ENCODE results near the gene EIF5AL1.

The EIF5AL1 gene

GRCh38 chr10:79472449-79472848 lies 39.9 kb upstream of the EIF5AL1 start:
- H3K4me3 ChIP-seq (ENCODE audit: low read depth, low read length) = no peak overlapping the region
- no peak for DNase-seq (ENCODE audit: low read depth)
- TF ChIP-seq CTCF (conservative IDR thresholded peaks at IDR 0.05; ENCODE audit: low read depth, low read length) = no peak

DNA sequence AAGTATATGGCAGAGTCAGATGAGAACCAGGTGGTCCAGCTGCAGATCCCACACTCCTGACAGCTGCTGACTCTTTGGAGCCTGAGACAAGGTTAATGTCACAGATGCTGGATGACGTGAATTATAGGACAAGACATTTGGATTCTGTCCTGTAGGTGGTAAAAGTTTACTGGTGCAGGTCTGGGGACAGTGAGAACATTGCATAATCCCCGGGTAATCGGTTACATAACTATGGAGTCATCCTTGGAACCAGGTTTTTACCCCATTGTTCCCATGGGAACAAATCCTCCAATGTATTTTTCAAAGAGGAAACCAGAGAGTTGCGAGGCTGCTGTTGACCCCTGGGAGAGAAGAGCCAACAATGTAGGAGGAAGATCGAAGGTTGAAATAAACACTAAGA lies 39.4 kb upstream of the EIF5AL1 start:
- DNase-seq (ENCODE audit: low read depth) = no peak
- no peak for TF ChIP-seq CTCF (conservative IDR thresholded peaks at IDR 0.05; ENCODE audit: low read depth, low read length)
- H3K4me3 ChIP-seq (ENCODE audit: low read depth, low read length) = no peak overlapping the region

- DNase-seq (ENCODE audit: low read depth) = no peak
- no peak overlapping the region for H3K4me3 ChIP-seq (ENCODE audit: low read depth, low read length)
- TF ChIP-seq CTCF (conservative IDR thresholded peaks at IDR 0.05; ENCODE audit: low read depth, low read length) = no peak
These were observed 38.7 kb upstream of the EIF5AL1 start for GRCh38 chr10:79473496-79474095.

GRCh38 chr10:79475119-79475653 lies 37.1 kb upstream of the EIF5AL1 start:
- no peak for TF ChIP-seq CTCF (conservative IDR thresholded peaks at IDR 0.05; ENCODE audit: low read depth, low read length)
- DNase-seq (ENCODE audit: low read depth) = no peak
- H3K4me3 ChIP-seq (ENCODE audit: low read depth, low read length) = no peak overlapping the region

DNA sequence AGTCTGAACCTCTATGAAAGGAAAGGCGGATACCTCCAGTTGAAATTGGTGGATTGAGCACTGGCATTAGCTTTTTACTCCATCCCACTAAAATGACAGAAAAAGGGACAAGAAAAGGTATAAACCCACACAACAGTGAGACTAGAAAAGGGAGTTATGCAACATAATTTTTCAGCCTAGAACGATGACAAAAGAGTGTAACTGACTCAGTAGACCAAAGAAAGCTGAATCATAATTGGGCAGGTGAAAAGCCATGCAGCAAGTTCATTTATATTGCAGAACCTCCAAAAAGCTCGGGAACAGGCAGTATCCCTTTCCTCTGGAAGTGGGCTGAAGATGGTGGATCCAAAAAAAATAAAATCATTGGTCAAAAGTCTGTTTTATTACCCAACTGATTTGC lies 36.5 kb upstream of the EIF5AL1 start:
- no peak for TF ChIP-seq CTCF (conservative IDR thresholded peaks at IDR 0.05; ENCODE audit: low read depth, low read length)
- H3K4me3 ChIP-seq (ENCODE audit: low read depth, low read length) = no peak overlapping the region
- DNase-seq (ENCODE audit: low read depth) = no peak

DNA sequence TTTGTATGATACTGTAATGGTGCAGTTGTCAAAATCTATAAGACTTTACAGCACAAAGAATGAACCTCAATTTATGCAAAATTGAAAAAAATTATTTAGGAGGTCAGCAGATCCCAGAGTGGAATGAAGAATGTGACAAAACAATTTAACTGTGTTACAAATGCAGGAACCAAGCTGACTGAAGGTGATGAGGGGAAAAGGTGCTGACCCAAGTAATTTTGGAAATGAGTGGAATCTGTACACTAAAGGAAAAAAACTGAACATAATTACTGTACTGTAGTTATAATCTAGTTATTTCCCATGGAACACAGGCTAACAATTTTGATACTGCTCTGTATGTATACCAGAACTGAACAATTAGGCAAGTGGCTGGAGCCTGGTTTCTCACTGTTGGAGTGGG lies 35.7 kb upstream of the EIF5AL1 start:
- DNase-seq (ENCODE audit: low read depth) = no peak
- no peak for TF ChIP-seq CTCF (conservative IDR thresholded peaks at IDR 0.05; ENCODE audit: low read depth, low read length)
- H3K4me3 ChIP-seq (ENCODE audit: low read depth, low read length) = no peak overlapping the region

- no peak for TF ChIP-seq CTCF (conservative IDR thresholded peaks at IDR 0.05; ENCODE audit: low read depth, low read length)
- no peak for DNase-seq (ENCODE audit: low read depth)
- no peak overlapping the region for H3K4me3 ChIP-seq (ENCODE audit: low read depth, low read length)
These were observed 34.9 kb upstream of the EIF5AL1 start for GRCh38 chr10:79477456-79477855.
